ENCODE measurements around the gene DYNC1LI2. TPM values are rescaled to one million over a fixed set of nuclear protein-coding genes. Genes with fewer than 3 reads are reported as not detected.

Gene DYNC1LI2
- total and polyA plus RNA-seq, 2 donors (not counting 1 experiment from before 2014, with no cell fraction given) = 33.9 to 109 TPM

- H3K27me3 ChIP-seq (replicated peaks in 1 of 4; ENCODE audit: control extremely low read depth in 1 of 4, control insufficient read depth in 3 of 4, insufficient read depth in 4 of 4, low read length in 3 of 4) = no peaks in the 10 kb centered on the region
- DNase-seq = no peak
- intact Hi-C loops (cut with micrococcal nuclease) = no loop called here
- H3K9me3 ChIP-seq (ENCODE audit: control extremely low read depth in 1 of 3, control insufficient read depth in 2 of 3, insufficient read depth in 1 of 3, low read length in 2 of 3) = no peaks in the 10 kb centered on the region
- no peaks in the 10 kb centered on the region for H3K79me2 ChIP-seq (ENCODE audit: control insufficient read depth, insufficient read depth, low read length)
- WGBS (ENCODE audit: insufficient coverage) = 96% methylated on average over 2 of the region's 3 CpGs
- H3K36me3 ChIP-seq (replicated peaks in 1 of 2; ENCODE audit: control extremely low read depth in 1 of 2, control insufficient read depth in 1 of 2, extremely low read depth in 1 of 2, insufficient read depth in 2 of 2, low read length in 1 of 2) = no peaks in the 10 kb centered on the region
- ATAC-seq (ENCODE audit: low read depth) = no peak
- no peak overlapping the region for H3K4me3 ChIP-seq (ENCODE audit: control extremely low read depth in 1 of 5, extremely low read depth in 1 of 5, insufficient read depth in 1 of 5, low read depth in 2 of 5, low read length in 4 of 5)
- Mint-ChIP-seq H3K27ac (no peak overlapping the region), H3K9me3 (ENCODE audit: insufficient read depth) (no peaks in the 10 kb centered on the region), H3K4me1 (no peaks in the 10 kb centered on the region), H3K27me3 (no peaks in the 10 kb centered on the region), H3K4me3 (no peak overlapping the region)
- ChIA-PET POLR2A (no interaction called here), CTCF (no interaction called here)
- no peaks in the 10 kb centered on the region for H3K4me1 ChIP-seq (ENCODE audit: control insufficient read depth in 2 of 2, insufficient read depth in 2 of 2, low read length in 2 of 2)
- H3K4me2 ChIP-seq (replicated peaks; ENCODE audit: low read depth, low read length, poor library complexity, severe bottlenecking) = no peak overlapping the region
- H2AFZ ChIP-seq (ENCODE audit: insufficient read depth, low read depth, low read length, poor library complexity, severe bottlenecking) = no peak overlapping the region
- no peak overlapping the region for H3K9ac ChIP-seq (ENCODE audit: low read length)
- H4K20me1 ChIP-seq (ENCODE audit: control insufficient read depth, insufficient read depth, low read length, poor library complexity, severe bottlenecking) = no peaks in the 10 kb centered on the region
- no peak for TF ChIP-seq EZH2 (IDR thresholded peaks at IDR 0.05; ENCODE audit: borderline replicate concordance, insufficient read depth, low read depth, low read length, poor library complexity, severe bottlenecking)
- TF ChIP-seq CTCF (IDR thresholded peaks at IDR 0.05) = no peak
- H3K27ac ChIP-seq (ENCODE audit: low read length in 2 of 2) = no peak overlapping the region
Observed at GRCh38 chr16:66676599-66676998, 74.8 kb downstream of the DYNC1LI2 start.

GRCh38 chr16:66673691-66674090, 77.7 kb downstream of the DYNC1LI2 start:
- WGBS (ENCODE audit: insufficient coverage) = 78% methylated on average over 2 of the region's 2 CpGs
- DNase-seq = no peak
- Mint-ChIP-seq H3K27ac (no peak overlapping the region), H3K4me3 (no peak overlapping the region), H3K27me3 (no peaks in the 10 kb centered on the region), H3K4me1 (no peaks in the 10 kb centered on the region), H3K9me3 (ENCODE audit: insufficient read depth) (no peaks in the 10 kb centered on the region)
- Histone ChIP-seq H3K27me3 (replicated peaks in 1 of 4; ENCODE audit: control extremely low read depth in 1 of 4, control insufficient read depth in 3 of 4, insufficient read depth in 4 of 4, low read length in 3 of 4) (no peaks in the 10 kb centered on the region), H2AFZ (ENCODE audit: insufficient read depth, low read depth, low read length, poor library complexity, severe bottlenecking) (no peak overlapping the region), H3K27ac (ENCODE audit: low read length in 2 of 2) (no peak overlapping the region), H3K36me3 (replicated peaks in 1 of 2; ENCODE audit: control extremely low read depth in 1 of 2, control insufficient read depth in 1 of 2, extremely low read depth in 1 of 2, insufficient read depth in 2 of 2, low read length in 1 of 2) (no peaks in the 10 kb centered on the region), H3K4me1 (ENCODE audit: control insufficient read depth in 2 of 2, insufficient read depth in 2 of 2, low read length in 2 of 2) (no peaks in the 10 kb centered on the region), H3K9me3 (ENCODE audit: control extremely low read depth in 1 of 3, control insufficient read depth in 2 of 3, insufficient read depth in 1 of 3, low read length in 2 of 3) (no peaks in the 10 kb centered on the region), H3K79me2 (ENCODE audit: control insufficient read depth, insufficient read depth, low read length) (no peaks in the 10 kb centered on the region), H3K4me2 (replicated peaks; ENCODE audit: low read depth, low read length, poor library complexity, severe bottlenecking) (no peak overlapping the region), H3K4me3 (ENCODE audit: control extremely low read depth in 1 of 5, extremely low read depth in 1 of 5, insufficient read depth in 1 of 5, low read depth in 2 of 5, low read length in 4 of 5) (no peak overlapping the region), H4K20me1 (ENCODE audit: control insufficient read depth, insufficient read depth, low read length, poor library complexity, severe bottlenecking) (no peaks in the 10 kb centered on the region), H3K9ac (ENCODE audit: low read length) (no peak overlapping the region)
- intact Hi-C loops (cut with micrococcal nuclease) = no loop called here
- ATAC-seq (ENCODE audit: low read depth) = no peak
- no peak for TF ChIP-seq CTCF (IDR thresholded peaks at IDR 0.05)
- POLR2A ChIA-PET = no interaction called here
- CTCF ChIA-PET = interaction anchor here (0.7 kb wide), 1 partner anchor 23 kb away, joined by 3 read pairs; no protein-coding TSS in a partner anchor

Other genes starting within 250 kb of the DYNC1LI2 start
- 9.7 and 10.3 TPM in 2 replicates for gene TK2, start 201.5 kb downstream of the DYNC1LI2 start, total RNA-seq
- 2.9 and 4.9 TPM in 2 replicates for gene TK2, start 201.5 kb downstream of the DYNC1LI2 start, polyA plus RNA-seq
- gene CKLF, start 199.0 kb downstream of the DYNC1LI2 start, total RNA-seq = 28.9 and 30.4 TPM in 2 replicates
- gene CKLF, start 199.0 kb downstream of the DYNC1LI2 start, polyA plus RNA-seq = 43.9 and 53.6 TPM in 2 replicates
- gene CMTM1, start 185.2 kb downstream of the DYNC1LI2 start, total RNA-seq = 5.5 and 5.9 TPM in 2 replicates
- gene CMTM1, start 185.2 kb downstream of the DYNC1LI2 start, polyA plus RNA-seq = 1.6 and 1.8 TPM in 2 replicates
- gene CMTM2, start 172.1 kb downstream of the DYNC1LI2 start, total RNA-seq = not detected in 2 replicates
- gene CMTM2, start 172.1 kb downstream of the DYNC1LI2 start, polyA plus RNA-seq = not detected in 2 replicates
- gene CMTM3, start 146.9 kb downstream of the DYNC1LI2 start, total RNA-seq = 6.2 and 7.5 TPM in 2 replicates
- 8.7 and 10.9 TPM in 2 replicates for gene CMTM3, start 146.9 kb downstream of the DYNC1LI2 start, polyA plus RNA-seq
- 0.59 and 0.68 TPM in 2 replicates for gene CMTM4, start 54.9 kb downstream of the DYNC1LI2 start, total RNA-seq
- gene CMTM4, start 54.9 kb downstream of the DYNC1LI2 start, polyA plus RNA-seq = 0.06 and 0.37 TPM in 2 replicates
- 0.71 TPM in 1 of 2 replicates, not detected in the other for gene TERB1, start 50.0 kb upstream of the DYNC1LI2 start, total RNA-seq
- not detected in 2 replicates for gene TERB1, start 50.0 kb upstream of the DYNC1LI2 start, polyA plus RNA-seq
- 57.6 and 62.5 TPM in 2 replicates for gene NAE1, start 79.4 kb upstream of the DYNC1LI2 start, total RNA-seq
- gene NAE1, start 79.4 kb upstream of the DYNC1LI2 start, polyA plus RNA-seq = 19.3 and 28.5 TPM in 2 replicates
- gene CA7, start 92.8 kb upstream of the DYNC1LI2 start, total RNA-seq = not detected in 2 replicates
- not detected in 2 replicates for gene CA7, start 92.8 kb upstream of the DYNC1LI2 start, polyA plus RNA-seq
- 15.0 and 18.7 TPM in 2 replicates for gene PDP2, start 128.9 kb upstream of the DYNC1LI2 start, total RNA-seq
- 1.9 and 2.7 TPM in 2 replicates for gene PDP2, start 128.9 kb upstream of the DYNC1LI2 start, polyA plus RNA-seq
- not detected in 2 replicates for gene CDH16, start 167.3 kb upstream of the DYNC1LI2 start, total RNA-seq
- gene CDH16, start 167.3 kb upstream of the DYNC1LI2 start, polyA plus RNA-seq = not detected in 2 replicates
- 0.64 and 0.80 TPM in 2 replicates for gene RRAD, start 173.9 kb upstream of the DYNC1LI2 start, total RNA-seq
- gene RRAD, start 173.9 kb upstream of the DYNC1LI2 start, polyA plus RNA-seq = 1.9 and 4.1 TPM in 2 replicates
- gene CIAO2B, start 182.8 kb upstream of the DYNC1LI2 start, total RNA-seq = 55.4 and 60.6 TPM in 2 replicates
- gene CIAO2B, start 182.8 kb upstream of the DYNC1LI2 start, polyA plus RNA-seq = 139 and 159 TPM in 2 replicates
- 39.4 and 47.8 TPM in 2 replicates for gene CES2, start 183.9 kb upstream of the DYNC1LI2 start, total RNA-seq
- gene CES2, start 183.9 kb upstream of the DYNC1LI2 start, polyA plus RNA-seq = 23.5 and 24.4 TPM in 2 replicates
- 0.32 and 0.42 TPM in 2 replicates for gene CES3, start 209.7 kb upstream of the DYNC1LI2 start, total RNA-seq
- gene CES3, start 209.7 kb upstream of the DYNC1LI2 start, polyA plus RNA-seq = 0.25 and 1.1 TPM in 2 replicates
- 8.4 and 10.4 TPM in 2 replicates for gene CES4A, start 237.0 kb upstream of the DYNC1LI2 start, total RNA-seq
- 17.3 and 18.9 TPM in 2 replicates for gene CES4A, start 237.0 kb upstream of the DYNC1LI2 start, polyA plus RNA-seq